GM20000 (cell line): Measurements from ENCODE around the gene SNTG2.

Experiments
- DNase-seq: peaks from one replicate; pipeline ENCODE4 v3.0.0; 2012; ENCODE audit warnings: low spot score
- CTCF ChIP-seq: IDR thresholded peaks from 2 replicates; pipeline ENCODE4 v1.5.1; 2012; ENCODE audit warnings: mild to moderate bottlenecking, control low read depth; ENCODE audit errors: extremely low read depth, missing control alignments

Gene SNTG2

DNA sequence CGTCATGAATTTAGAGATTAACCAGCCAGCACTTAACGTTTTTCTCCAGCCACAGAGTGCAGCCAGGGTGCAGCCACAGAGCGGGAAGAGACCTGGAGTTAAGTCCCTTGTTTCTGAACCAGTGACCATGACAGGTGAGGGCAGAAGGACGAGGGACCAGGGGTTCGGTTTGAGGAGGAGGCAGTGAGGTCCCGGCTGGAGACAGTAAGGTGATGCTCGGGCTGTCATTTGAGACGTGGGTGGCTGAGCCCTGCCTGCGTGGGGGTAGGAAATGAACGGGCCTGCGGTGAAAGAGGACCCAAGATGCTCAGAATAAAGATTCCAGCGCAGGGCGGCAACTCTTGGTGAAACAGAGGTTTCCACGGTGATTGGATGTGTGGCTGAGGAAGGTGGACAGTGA is 205.9 kb downstream of the SNTG2 start:
- DNase-seq: no peak
- TF ChIP-seq CTCF: no peak

DNA sequence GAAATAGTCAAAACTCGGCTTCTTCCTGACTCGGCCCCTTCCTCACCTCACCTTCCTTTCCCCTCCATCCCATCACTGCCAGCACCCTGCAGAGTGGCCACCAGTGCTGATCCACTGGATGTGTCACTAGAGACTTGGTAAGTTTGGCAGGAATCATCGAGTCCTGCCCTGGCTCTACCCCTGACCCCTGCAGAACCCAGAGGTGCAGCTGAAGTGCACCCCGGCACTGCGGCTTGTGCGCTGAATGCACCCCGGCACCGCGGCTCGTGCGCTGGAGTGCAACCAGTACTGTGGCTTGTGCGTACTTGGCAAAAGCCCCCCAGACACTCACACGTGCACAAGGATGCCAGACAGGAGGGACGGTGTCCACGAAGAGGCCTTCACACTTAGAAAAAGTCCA is 206.5 kb downstream of the SNTG2 start:
- DNase-seq: no peak
- TF ChIP-seq CTCF: no peak

DNA sequence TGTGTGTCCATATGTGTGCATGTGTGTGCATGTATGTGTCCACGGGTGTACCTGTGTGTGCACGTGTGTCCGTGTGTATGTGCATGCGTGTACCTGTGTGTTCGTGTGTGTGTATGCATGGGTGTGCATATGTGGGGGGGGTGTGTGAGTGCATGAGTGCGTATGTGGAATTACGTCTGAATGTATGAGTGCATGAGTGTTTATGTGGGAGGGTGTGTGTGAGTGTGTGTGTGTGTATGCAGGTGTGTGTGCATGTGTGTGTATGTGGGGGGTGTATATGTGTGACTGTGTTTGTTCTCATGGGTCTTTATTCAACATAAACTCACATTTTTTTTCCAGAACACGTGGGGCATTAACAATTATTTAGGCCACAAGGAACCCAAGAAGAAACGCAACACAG is 208.4 kb downstream of the SNTG2 start:
- no peak for TF ChIP-seq CTCF
- DNase-seq: no peak

DNA sequence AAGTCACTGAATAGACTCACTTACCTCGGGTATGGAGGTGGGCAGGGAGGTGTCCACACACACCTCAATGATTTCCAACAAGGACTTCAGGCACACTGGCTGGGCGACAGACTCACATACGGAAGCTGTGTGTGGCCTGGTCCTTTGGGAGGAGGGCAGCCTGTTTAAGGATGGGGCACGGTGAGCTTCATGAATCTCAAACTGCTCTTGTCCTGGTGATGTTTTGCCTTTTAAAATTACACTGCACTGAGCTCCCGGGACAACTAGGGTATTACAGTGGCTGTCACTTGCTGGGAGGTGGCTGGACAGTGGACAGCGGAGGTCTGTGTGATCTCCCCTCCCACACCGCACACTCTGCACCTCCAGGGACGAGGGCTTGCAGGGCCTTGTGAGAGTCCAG is 211.6 kb downstream of the SNTG2 start:
- no peak for DNase-seq
- no peak for TF ChIP-seq CTCF

- TF ChIP-seq CTCF: no peak
Observed at GRCh38 chr2:1162768-1163584, 212.3 kb downstream of the SNTG2 start.

GRCh38 chr2:1166976-1167375 is 216.3 kb downstream of the SNTG2 start:
- DNase-seq: no peak
- no peak for TF ChIP-seq CTCF

More at GRCh38 chr2:1162768-1163584, 212.3 kb downstream of the SNTG2 start:
- no peak for DNase-seq

GRCh38 chr2:1168846-1169245 is 218.2 kb downstream of the SNTG2 start:
- no peak for DNase-seq
- TF ChIP-seq CTCF: no peak
